Measurements from ENCODE around the gene RNASEH1.

DNA sequence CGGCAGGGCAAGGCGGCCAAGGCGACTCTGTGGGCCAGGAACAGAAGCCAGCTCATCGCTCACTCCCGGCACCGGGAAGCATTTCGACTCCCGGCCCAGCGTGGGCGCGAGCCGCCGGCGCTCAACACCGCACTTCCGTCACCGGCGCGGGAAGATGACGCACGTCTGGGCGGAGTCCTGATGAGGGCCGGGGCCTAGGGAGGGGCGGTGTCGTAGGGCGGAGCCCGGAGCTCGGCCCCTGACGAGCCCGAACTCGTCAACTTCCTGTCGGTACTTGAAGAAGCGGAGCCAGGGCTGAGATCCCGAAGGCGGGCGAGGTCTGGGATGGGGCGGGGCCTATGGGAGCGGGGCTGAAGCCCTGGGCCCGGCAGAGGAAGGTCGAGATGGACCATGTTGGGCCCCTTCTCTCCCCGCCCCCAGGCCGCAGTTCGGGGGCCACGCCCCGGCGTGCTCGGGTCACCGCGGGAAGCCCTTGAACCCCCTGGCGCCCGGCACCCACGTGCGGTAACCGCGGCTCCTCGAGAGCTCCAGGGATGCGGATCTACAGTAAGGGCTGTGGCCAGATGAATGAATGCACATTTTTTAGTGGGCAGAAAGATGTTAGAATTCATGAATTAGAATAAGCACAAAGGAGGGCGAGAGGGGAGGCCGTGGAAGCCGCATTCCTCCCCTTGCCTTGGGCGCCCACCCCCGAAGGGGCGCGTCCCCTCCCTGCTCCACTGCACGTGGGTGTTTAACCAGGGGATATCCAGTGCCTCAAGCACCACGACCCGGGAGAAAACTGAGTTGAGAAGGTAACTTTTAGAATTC, at the start of gene RNASEH1:
- peak; percentile 88 for TF ChIP-seq POLR2A (IDR thresholded peaks at IDR 0.05)
- TF ChIP-seq, protein P1, sequence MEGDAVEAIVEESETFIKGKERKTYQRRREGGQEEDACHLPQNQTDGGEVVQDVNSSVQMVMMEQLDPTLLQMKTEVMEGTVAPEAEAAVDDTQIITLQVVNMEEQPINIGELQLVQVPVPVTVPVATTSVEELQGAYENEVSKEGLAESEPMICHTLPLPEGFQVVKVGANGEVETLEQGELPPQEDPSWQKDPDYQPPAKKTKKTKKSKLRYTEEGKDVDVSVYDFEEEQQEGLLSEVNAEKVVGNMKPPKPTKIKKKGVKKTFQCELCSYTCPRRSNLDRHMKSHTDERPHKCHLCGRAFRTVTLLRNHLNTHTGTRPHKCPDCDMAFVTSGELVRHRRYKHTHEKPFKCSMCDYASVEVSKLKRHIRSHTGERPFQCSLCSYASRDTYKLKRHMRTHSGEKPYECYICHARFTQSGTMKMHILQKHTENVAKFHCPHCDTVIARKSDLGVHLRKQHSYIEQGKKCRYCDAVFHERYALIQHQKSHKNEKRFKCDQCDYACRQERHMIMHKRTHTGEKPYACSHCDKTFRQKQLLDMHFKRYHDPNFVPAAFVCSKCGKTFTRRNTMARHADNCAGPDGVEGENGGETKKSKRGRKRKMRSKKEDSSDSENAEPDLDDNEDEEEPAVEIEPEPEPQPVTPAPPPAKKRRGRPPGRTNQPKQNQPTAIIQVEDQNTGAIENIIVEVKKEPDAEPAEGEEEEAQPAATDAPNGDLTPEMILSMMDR (IDR thresholded peaks at IDR 0.05): no peak
